Neural crest cell (in vitro differentiated cells): ENCODE data around the gene CYP2F1. TPM values are rescaled to one million over a fixed set of nuclear protein-coding genes. Genes with fewer than 3 reads are reported as not detected.
"Not testable (repeated sequence)": the region's sequence is repeated elsewhere in the genome, so short reads cannot be mapped to it uniquely, and the experiment has no call there.

ENCODE experiments used
- DNase-seq: peaks from one replicate; pipeline ENCODE4 v3.0.0; 2021; ENCODE audit warnings: low read depth, mixed read lengths, low spot score
- H3K27ac Mint-ChIP-seq: one replicate; pipeline ENCODE4 v1.8.0; 2021; ENCODE audit warnings: mild to moderate bottlenecking, mixed read lengths; ENCODE audit not compliant: unreplicated experiment
- H3K27me3 Mint-ChIP-seq: 2 replicates; pipeline ENCODE4 v1.8.0; 2021; ENCODE audit warnings: low read depth, mild to moderate bottlenecking, mixed read lengths
- H3K36me3 Mint-ChIP-seq: 2 replicates; pipeline ENCODE4 v1.8.0; 2021; ENCODE audit warnings: low read depth, mild to moderate bottlenecking, mixed read lengths
- H3K4me1 Mint-ChIP-seq: 2 replicates; pipeline ENCODE4 v1.8.0; 2021; ENCODE audit warnings: mixed read lengths
- H3K4me3 Mint-ChIP-seq: one replicate; pipeline ENCODE4 v1.8.0; 2021; ENCODE audit warnings: mild to moderate bottlenecking, mixed read lengths
- H3K9me3 Mint-ChIP-seq: 2 replicates; pipeline ENCODE4 v1.8.0; 2021; ENCODE audit warnings: mixed read lengths
- total RNA-seq: library from RNA; stranded (reverse); gene quantifications from 2 replicates; pipeline ENCODE4 v1.2.1, GENCODE V29; 2021
- TF ChIP-seq, protein P1 (sequence below): fragments of 200-600 bp; sonication (generic); conservative IDR thresholded peaks from 2 replicates; pipeline ENCODE4 v1.5.0; 2021; ENCODE audit warnings: antibody characterized with exemption, mild to moderate bottlenecking

Gene CYP2F1
- total RNA-seq, 1 donor from 2014 or later = not detected

DNA sequence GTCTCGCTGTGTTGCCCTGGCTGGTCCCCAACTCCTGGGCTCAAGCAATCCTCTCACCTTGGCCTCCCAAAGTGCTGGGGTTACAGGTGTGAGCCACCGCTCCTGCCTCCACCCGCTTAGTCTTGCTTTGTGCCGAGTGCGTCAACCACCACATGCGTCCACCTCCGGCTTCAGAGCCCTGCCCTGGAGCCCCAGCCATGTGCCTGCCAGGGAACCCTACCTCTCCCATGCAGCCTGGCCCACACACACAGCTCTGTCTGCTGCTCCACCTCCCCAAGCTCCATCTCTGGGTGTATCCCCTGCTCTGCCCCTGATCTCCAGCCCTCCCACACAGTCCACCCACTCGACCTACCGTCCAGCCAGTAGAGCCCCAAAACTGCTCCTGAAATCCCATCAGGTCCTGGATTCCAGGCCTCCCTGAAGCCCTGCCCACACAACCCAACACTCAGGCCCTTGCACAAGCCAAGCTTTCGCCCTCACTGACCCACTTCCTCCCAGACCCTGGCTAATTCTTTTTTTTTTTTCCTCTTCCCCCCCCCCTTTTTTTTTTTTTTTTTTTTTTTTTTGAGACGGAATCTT is 9.6 kb downstream of the CYP2F1 start:
- Mint-ChIP-seq H3K27ac (no peak overlapping the region), H3K27me3 (peaks cover 12% of the 10 kb centered on the region), H3K9me3 (no peaks in the 10 kb centered on the region), H3K4me1 (peaks cover 7% of the 10 kb centered on the region), H3K4me3 (no peak overlapping the region), H3K36me3 (no peaks in the 10 kb centered on the region)
- TF ChIP-seq, protein P1, sequence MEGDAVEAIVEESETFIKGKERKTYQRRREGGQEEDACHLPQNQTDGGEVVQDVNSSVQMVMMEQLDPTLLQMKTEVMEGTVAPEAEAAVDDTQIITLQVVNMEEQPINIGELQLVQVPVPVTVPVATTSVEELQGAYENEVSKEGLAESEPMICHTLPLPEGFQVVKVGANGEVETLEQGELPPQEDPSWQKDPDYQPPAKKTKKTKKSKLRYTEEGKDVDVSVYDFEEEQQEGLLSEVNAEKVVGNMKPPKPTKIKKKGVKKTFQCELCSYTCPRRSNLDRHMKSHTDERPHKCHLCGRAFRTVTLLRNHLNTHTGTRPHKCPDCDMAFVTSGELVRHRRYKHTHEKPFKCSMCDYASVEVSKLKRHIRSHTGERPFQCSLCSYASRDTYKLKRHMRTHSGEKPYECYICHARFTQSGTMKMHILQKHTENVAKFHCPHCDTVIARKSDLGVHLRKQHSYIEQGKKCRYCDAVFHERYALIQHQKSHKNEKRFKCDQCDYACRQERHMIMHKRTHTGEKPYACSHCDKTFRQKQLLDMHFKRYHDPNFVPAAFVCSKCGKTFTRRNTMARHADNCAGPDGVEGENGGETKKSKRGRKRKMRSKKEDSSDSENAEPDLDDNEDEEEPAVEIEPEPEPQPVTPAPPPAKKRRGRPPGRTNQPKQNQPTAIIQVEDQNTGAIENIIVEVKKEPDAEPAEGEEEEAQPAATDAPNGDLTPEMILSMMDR = no peak
- DNase-seq = no peak

DNA sequence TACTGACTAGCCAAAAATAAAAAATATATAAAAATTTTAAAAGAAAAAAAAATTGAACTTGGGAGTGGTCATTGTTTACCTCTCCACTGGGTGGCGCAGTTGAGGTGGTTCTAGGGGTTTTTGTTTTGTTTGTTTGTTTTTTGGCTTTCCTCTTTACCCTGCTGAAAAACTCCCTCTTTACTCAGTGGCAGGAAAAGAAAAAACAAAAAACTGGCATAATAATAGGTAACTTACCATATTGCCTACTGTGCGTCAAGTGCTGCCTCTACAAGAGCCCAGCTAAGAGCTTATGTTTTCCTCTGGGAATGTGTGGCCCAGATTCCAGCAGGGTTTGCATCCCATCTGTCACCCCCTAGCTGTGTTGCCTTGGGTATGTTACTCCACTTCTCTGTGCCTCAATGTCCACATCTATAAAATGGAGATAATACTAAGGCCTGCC is 12.6 kb downstream of the CYP2F1 start:
- peaks cover 26% of the 10 kb centered on the region for H3K27me3 Mint-ChIP-seq
- not testable (repeated sequence) for H3K9me3 Mint-ChIP-seq, H3K4me1 Mint-ChIP-seq, H3K4me3 Mint-ChIP-seq, H3K36me3 Mint-ChIP-seq, H3K27ac Mint-ChIP-seq
- TF ChIP-seq, protein P1 = peak; percentile 83
- DNase-seq = peak; percentile 16

DNA sequence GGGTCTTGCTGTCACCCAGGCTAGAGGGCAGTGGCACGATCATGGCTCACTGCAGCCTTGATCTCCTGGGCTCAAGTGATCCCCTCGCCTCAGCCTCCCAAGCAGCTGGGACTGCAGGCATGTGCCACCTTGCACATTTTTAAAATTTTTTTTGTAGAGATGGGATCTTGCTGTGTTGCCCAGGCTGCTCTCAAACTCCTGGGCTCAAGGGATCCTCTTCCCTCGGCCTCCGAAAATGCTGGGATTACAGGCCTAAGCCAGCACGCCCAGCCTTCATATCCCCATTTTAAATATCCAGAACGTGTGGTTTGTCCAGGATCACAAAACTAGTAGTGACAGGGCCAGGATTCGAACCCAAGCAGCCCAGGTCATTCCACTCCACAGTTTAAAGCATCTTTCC is 13.1 kb downstream of the CYP2F1 start:
- not testable (repeated sequence) for DNase-seq, H3K4me3 Mint-ChIP-seq, H3K4me1 Mint-ChIP-seq, H3K27ac Mint-ChIP-seq, H3K9me3 Mint-ChIP-seq, H3K36me3 Mint-ChIP-seq
- H3K27me3 Mint-ChIP-seq = peaks cover 31% of the 10 kb centered on the region

GRCh38 chr19:41127801-41128300 is 13.6 kb downstream of the CYP2F1 start:
- H3K27me3 Mint-ChIP-seq = peaks cover 35% of the 10 kb centered on the region
- not testable (repeated sequence) for H3K36me3 Mint-ChIP-seq, H3K9me3 Mint-ChIP-seq, H3K27ac Mint-ChIP-seq, H3K4me1 Mint-ChIP-seq, H3K4me3 Mint-ChIP-seq
- DNase-seq = peak; percentile 46
- TF ChIP-seq, protein P1 = peak; percentile 48

DNA sequence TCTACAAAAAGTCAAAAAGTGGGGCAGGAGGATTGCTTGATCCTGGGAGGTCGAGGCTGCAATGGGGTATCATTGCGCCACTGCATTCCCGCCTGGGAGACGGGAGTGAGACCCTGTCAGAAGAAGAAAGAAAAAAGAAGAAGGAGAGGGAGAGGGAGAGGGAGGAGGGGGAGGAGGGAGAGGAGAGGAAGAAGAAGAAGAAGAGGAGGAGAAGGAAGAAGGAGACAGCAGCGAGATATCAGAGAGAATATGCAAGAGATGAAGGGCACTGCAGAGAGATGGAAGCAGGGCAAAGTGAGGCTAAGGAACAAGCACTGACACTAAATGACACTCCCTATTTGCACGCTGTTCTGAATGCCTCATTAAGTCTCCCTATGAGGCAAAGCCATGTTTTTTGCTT is 14.5 kb downstream of the CYP2F1 start:
- DNase-seq = no peak
- Mint-ChIP-seq H3K36me3 (no peaks in the 10 kb centered on the region), H3K9me3 (no peaks in the 10 kb centered on the region), H3K27ac (no peak overlapping the region), H3K27me3 (peaks cover 41% of the 10 kb centered on the region), H3K4me1 (peaks cover 7% of the 10 kb centered on the region), H3K4me3 (no peak overlapping the region)
- TF ChIP-seq, protein P1 = no peak

DNA sequence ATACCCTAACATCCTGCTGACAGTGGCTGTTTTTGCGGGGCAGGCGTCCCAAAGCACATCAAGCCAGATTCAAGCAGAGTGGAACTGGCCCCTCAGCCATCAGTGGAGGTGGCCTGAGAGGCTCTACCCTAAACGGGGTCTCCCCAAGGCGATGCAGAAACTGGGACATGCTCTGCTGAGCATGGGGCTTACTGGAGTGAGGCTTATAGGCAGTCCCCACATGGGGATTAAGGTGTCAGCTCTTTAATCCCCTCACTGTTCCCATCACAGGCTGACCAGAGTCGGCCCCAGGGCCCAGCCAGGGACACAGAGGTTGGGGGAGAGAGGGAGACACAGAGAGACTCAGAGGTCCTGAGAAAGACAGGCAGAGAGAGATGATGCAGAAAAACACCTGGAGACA is 17.0 kb downstream of the CYP2F1 start:
- Mint-ChIP-seq H3K9me3 (no peaks in the 10 kb centered on the region), H3K27me3 (peaks cover 48% of the 10 kb centered on the region), H3K4me3 (no peak overlapping the region), H3K27ac (no peak overlapping the region), H3K4me1 (peaks cover 11% of the 10 kb centered on the region), H3K36me3 (no peaks in the 10 kb centered on the region)
- TF ChIP-seq, protein P1 = no peak
- no peak for DNase-seq
